GM18526 (cell line): ENCODE data around the gene CPM.

ENCODE experiments used
- POLR2A ChIP-seq: IDR thresholded peaks from 3 replicates; pipeline ENCODE4 v1.6.1; 2011; ENCODE audit not compliant: insufficient read length; ENCODE audit errors: extremely low read depth

Gene CPM

GRCh38 chr12:68934392-68934791 is 1.4 kb upstream of the CPM start:
- TF ChIP-seq POLR2A, result no peak

GRCh38 chr12:68932128-68932960 is 627 bp downstream of the CPM start:
- TF ChIP-seq POLR2A, result no peak

- no peak for TF ChIP-seq POLR2A
Measured at GRCh38 chr12:68930178-68930577, 2.8 kb downstream of the CPM start.

GRCh38 chr12:68924546-68924945 is 8.4 kb downstream of the CPM start:
- no peak for TF ChIP-seq POLR2A

- no peak for TF ChIP-seq POLR2A
Measured at GRCh38 chr12:68919581-68920239, 13.3 kb downstream of the CPM start.

GRCh38 chr12:68918960-68919359 is 14.0 kb downstream of the CPM start:
- no peak for TF ChIP-seq POLR2A

- TF ChIP-seq POLR2A, result no peak
Measured at GRCh38 chr12:68915055-68915454, 17.9 kb downstream of the CPM start.

- TF ChIP-seq POLR2A, result no peak
Measured at GRCh38 chr12:68913682-68914081, 19.3 kb downstream of the CPM start.

- no peak for TF ChIP-seq POLR2A
Measured at GRCh38 chr12:68912916-68913315, 20.1 kb downstream of the CPM start.

GRCh38 chr12:68911197-68911718 is 21.7 kb downstream of the CPM start:
- no peak for TF ChIP-seq POLR2A

- TF ChIP-seq POLR2A, result no peak
Measured at GRCh38 chr12:68910128-68910527, 22.8 kb downstream of the CPM start.

GRCh38 chr12:68908076-68908475 is 24.9 kb downstream of the CPM start:
- no peak for TF ChIP-seq POLR2A

- no peak for TF ChIP-seq POLR2A
Measured at GRCh38 chr12:68905733-68906132, 27.2 kb downstream of the CPM start.

- no peak for TF ChIP-seq POLR2A
Measured at GRCh38 chr12:68904351-68904962, 28.5 kb downstream of the CPM start.

GRCh38 chr12:68903511-68903910 is 29.5 kb downstream of the CPM start:
- TF ChIP-seq POLR2A, result no peak

GRCh38 chr12:68901551-68901950 is 31.4 kb downstream of the CPM start:
- TF ChIP-seq POLR2A, result no peak
